GM21619 (cell line): ENCODE data around the gene ZDHHC5.
"Not testable (repeated sequence)": the region's sequence is repeated elsewhere in the genome, so short reads cannot be mapped to it uniquely, and the experiment has no call there.

ENCODE experiments used
- ATAC-seq: cut with Tn5 transposase; IDR thresholded peaks from one replicate; pipeline ENCODE4 v1.9.1; 2021; ENCODE audit not compliant: unreplicated experiment

The ZDHHC5 gene

DNA sequence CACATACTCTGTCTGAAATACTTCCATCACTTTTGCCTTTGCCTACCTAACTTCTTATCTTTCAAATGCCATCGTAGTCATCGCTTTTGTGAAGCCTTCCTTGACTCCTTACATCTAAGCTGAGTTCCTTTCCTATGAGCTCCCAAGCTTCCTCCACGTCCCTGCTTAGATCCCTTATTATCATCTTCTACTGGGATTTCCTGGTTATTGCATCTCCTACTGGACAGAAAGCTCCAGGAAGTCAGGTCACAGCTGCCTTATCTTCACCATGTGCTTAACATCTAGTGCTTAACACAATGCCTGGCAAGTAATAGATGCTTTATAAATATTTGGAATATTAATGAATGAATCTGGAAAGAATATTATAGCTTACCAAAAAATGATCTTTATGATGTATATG lies 24.1 kb upstream of the ZDHHC5 start:
- no peak for ATAC-seq

DNA sequence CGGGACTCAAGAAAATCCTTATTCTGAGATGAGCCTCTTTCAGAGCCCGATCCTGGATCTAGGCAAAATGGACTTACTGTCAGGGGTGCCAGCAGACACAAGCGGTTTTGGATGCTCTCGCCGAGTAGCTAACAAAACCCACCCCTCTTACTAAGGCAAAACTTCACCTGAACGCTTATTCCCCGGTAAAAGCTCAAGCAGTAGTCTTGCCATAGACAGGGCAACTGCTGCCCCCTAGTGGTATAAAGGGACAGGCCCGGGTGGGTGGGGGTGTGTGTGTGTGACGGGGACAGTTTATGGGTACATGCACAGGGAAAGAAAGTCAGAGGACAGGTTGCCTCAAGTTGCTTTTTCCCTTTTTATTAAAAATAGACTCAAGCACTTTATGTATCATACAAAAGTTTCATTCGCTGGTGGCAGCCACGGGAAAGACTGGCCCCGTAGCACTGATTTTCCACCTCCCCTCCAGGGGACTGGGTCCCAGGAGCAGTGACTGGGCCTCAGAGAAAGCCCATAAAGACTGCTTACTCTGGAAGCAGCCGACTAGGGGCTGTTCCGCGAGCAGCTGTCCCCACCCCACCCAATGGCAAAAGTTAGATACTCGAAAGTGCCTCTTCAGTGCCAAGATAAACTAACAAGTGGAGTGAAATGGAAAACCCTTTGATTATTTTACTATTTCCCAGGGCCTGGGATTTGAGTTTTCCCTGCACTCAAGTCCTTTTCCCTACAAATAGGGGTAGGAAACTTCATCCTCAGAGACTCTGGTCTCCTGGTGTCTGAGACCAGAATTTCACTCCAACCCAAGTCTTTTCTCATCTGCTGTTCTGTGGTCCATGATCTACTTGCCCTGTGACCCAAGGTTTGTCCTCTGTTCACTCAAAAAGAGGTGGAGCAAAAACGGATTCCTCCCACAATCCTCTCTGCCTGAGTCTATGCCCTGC lies 22.9 kb upstream of the ZDHHC5 start:
- peak; percentile 50 for ATAC-seq

DNA sequence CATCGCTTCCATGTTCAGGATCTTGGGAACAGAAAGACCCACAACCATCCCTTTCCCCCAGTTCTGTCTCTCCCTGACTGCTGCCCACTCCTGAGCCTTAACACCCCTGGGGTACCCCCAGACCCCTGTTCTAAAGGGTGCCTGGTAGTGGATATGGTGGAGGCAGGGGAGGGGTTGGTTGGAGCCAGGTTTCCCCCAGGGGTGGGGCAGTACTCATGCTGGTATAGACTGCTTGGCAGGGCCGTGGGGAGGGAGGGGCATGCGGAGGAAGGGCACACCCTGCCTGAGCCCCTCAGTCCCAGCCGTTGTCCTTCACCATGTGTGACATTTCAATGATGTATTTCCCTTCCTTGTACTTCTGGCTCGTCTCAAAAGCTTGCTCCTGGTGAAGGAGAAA lies 22.2 kb upstream of the ZDHHC5 start:
- ATAC-seq: no peak

DNA sequence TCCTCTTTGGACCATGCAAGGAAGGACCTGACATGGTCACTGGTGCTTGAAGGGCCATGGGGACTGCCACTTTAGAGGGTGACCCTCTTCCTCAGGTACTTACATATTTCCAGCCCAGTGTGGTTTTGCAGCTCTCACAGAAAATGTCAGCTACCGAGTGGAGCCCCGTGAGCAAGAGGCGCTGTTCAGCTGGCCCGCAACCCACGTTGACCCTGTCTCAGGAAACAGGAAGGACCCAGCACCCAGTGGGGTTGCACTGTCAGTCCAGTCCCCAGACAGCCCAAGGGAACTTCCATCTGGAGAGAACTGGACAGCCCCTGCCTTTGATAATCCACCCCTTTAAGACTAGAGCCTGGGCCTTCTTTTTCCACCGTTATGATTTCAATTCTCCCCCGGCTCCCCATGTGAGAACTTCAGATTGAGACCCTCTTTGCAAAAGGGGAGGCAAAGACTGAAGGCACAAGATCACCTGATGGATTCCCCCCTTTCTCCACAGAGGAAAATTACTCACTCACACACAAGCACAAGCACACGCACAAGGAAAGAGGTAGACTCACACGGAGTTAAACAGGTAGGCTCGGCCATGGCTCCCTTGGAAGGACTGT lies 21.6 kb upstream of the ZDHHC5 start:
- ATAC-seq: peak; percentile 24

DNA sequence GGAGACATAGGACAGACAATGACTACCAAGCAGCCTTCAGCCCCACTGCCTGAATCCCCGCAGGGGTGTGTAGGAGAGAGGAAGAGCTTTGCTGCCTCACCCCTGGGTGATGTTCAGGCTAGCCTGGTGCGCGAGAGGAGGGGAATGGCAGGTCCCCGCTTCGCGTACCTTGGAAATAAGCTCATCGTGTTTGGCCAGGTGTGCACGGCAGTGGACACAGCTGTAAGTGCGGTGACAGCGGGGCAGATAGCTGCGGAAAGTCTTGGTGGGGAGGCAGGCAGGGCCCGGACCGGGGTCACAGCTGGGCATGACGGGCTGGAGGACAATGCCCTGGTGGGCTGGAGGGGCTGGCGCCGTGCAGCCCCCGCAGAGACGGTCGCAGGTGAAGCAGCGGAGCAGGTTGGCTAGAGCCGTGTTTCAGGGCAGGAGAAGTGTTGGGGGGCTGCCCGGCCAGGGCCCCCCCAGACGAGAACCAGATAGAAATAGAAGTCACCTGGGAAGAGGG lies 21.1 kb upstream of the ZDHHC5 start:
- ATAC-seq: no peak

DNA sequence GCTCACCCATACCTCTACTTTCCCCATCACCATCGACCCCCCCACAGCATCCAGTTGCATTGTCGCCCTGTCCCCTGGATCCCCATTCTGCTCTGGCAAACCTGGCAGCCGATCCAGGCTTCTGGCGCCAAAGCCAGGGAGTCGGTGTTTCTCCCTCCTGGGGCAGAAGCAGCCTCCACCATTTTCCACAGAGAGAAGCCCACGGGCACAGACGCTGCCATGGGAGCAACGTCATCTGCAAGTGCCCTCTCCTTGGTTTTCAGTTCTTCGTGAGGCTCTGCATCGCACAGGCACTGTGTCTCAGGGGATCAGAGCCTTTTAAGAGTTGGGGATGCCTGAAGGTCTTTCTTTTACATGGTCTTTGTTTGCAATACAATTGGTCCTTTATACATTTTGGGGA lies 20.5 kb upstream of the ZDHHC5 start:
- ATAC-seq: no peak

DNA sequence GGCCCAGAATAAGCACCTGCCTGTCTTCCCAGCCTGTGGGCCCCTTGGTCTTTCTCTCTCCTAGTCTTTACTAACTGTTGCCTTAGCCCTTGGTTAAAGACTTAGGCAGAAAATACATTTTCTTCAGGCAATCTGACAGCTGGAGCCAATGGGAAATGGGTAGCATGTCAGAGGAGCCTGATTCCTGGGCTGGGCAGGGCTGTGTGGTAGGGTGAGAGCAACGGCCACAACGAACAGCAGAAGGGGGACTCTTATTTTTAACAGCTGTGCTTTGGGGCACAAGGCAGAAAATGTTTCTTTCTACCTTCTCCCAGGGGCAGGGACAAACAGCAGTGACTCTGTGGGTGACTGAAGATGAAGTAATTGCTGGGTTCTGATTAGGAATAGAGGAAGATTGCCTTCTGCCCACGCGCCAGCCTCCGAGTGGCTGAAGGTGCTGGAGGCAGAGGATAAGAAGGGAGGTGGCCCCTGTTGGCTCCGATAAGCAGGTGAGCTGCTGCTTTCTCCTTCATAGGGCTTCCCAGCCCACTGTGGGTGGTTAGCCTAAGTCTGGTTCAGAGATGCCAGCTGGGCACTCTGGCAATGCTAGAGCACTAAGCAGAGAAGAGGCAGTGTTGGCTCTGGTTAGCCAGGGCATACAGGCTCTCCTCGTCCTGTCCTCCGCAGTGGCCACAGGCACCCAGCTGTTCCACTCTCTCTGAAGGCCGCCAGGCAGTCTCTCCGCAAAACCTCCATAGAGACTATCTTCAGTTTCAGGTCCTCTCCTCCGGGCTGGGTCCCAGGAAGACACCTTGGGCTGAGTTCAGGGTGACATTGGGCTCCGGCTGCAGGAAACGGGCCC lies 19.7 kb upstream of the ZDHHC5 start:
- ATAC-seq: no peak

DNA sequence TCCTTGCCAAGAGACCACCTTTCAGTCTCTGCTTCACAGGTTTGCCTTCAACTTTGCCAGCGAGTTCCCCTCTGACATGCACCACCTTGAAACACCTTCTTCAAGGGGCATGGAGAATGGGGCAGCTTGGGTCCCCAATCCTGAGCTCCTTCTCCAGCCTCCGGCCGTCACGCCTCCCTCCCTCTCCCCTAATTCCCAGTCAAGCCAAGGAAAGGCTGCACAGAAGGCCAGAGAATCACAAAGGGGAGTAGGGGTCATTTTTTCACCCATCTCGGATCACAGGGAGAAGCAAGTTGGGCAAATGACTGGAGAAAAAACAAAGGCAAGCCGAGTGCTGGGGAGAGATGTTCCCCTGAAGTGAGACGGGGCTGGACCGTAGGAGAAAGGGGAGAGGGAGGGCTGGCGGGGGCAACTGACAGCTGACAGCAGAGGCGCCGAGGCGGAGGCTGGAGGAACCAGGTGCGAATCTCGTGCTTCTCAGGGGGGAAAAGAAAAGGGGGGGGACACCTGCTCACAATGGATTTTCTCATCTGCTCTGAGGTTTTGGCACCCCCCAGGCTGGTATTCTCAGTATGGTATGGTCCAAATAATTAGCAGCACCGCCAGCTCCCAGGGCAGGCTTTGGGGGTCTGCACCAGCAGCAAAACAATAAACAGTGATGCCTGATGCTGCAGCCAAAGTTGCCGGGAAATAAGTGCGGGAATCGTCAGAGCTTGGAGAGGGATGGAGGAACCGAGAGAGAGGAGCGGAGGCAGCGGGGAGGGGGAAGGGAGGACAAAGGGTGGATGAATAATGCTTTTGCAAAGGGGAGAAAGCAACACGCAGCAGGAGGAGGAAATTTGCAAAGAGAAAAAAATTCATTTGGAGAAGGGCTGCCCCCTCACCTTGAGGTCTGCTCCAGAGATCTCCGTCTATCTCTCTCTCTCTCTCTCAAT lies 18.8 kb upstream of the ZDHHC5 start:
- ATAC-seq: no peak

DNA sequence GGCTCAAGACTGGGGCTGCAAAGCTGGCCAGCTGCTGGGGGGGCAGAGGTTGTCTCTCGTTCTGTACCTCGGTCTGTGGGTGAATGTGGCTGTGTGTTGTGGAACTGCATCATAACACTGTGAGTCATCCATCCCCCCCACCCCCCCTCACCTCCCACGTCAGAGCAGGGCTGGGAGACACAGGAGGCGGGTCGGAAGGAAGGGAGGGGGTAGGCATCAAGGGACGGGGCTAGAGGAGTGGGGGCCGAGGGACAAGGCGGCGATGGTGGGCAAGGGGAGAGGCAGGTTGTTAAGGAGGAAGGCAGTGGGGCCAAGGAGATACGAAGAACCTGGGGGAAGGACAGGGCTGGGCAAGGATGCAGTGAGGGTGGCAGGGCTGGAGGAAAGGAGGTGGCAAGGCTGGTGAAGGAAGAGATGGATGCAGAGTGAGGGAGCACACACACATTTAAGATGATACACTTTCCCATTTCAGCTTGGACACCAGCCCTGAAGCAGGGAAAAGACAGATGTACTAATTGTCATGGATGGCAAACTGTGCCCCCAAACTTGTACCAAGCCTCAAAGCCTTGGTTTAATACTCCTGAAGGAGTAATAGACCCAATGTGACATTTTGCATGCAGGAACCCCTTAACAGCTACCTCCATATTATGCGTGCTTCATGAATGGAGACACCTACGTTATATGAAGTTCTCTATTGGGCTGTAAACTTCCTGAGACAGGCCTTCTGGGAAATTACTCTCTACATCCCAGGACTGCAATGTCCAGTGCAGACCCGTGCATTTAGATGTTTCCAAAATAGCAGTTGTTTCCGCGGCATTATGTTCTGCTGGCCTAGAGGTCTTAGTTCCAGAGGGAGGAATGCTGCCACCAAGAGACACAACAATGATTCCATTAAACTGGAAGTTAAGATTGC lies 17.8 kb upstream of the ZDHHC5 start, which contains the start of gene YPEL4:
YPEL4 (minus strand) TSS at position 87 of the 913 bp plus-strand sequence. CDS start 2,805 bp downstream, outside the sequence.
- ATAC-seq: no peak

DNA sequence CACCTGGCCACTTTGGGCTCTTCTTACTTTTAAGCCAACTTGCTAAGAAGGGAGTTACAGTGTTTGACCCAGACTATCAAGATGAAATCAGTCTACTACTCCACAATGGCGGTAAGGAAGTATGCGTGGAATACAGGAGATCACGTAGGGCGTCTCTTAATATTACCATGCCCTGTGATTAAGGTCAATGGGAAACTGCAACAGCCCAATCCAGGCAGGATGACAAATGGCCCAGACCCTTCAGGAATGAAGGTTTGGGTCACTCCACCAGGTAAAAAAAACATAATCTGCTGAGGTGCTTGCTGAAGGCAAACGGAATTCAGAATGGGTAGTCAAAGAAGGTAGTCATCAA lies 17.2 kb upstream of the ZDHHC5 start:
- ATAC-seq: no peak

DNA sequence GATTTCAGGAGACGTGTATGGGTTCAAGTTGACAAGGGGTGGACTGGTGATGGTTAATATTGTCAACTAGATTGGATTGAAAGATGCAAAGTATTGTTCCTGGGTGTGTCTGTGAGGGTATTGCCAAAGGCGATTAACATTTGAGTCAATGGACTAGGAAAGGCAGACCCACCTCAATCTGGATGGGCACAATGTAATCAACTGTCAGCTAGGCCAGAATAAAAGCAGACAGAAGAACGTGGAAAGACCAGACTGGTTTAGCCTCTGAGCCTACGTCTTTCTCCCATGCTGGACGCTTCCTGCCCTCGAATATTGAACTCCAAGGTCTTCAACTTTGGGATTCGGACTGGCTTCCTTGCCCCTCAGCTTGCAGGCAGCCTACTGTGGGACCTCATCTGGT lies 16.5 kb upstream of the ZDHHC5 start:
- ATAC-seq: no peak

DNA sequence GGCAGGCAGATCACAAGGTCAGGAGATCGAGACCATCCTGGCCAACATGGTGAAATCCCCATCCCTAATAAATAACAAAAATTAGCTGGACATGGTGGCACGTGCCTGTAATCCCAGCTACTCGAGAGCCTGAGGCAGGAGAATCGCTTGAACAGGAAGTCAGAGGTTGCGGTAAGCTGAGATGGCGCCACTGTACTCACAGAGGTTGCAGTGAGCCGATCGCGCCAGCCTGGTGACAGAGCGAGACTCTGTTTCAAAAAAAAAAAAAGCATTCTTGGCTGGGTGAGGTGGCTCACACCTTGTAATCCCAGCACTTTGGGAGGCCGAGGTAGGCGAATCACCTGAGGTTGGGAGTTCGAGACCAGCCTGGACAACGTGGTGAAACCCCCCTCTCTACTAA lies 15.7 kb upstream of the ZDHHC5 start:
- ATAC-seq: not testable (repeated sequence)

DNA sequence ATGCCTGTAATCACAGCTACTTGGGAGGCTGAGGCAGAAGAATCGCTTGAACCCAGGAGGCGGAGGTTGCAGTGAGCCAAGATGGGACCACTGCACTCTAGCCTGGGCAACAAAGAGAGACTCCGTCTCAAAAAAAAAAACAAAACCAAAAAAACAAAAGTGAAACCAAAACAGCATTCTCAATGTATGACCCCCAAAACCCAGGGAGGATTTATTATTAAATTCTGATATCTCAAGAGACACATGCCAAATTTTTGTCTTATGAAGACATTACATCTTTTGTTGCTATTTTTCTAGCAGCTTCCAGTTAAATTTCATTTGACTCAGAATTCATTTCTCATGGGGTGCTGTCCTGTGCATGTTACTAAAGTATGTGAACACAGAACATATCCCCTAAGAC lies 15.3 kb upstream of the ZDHHC5 start:
- ATAC-seq: no peak

DNA sequence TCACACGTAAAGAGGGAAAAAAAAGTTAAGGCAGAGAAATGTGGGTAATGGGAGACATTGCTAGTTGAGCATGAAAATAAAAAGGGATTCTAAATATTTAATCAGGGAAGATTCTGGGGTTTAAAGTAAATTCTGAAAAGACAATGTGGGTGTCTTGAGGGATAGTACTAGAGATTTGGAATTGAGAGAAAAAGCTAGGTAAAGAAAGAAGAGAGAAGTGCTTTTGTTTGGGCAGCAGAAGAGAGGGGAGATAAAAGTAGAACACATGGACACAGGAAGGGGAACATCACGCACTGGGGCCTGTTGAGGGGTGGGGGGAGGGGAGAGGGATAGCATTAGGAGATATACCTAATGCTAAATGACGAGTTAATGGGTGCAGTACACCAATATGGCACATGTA lies 14.8 kb upstream of the ZDHHC5 start:
- ATAC-seq: no peak

DNA sequence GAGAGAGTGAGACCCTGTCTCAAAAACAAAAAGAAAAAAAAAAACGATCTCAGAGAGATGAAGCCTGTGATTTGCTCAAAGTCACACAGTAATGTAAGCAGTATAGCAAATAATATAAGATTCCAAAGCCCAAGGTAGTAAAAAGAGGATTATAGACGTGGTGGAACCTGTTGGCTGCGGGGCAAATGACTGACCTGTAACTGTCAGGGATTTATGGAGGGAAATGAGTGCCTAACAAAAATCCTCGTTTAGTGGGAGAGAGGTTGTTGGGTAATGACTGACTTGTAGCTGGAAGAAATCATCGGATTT lies 11.1 kb upstream of the ZDHHC5 start:
- no peak for ATAC-seq

DNA sequence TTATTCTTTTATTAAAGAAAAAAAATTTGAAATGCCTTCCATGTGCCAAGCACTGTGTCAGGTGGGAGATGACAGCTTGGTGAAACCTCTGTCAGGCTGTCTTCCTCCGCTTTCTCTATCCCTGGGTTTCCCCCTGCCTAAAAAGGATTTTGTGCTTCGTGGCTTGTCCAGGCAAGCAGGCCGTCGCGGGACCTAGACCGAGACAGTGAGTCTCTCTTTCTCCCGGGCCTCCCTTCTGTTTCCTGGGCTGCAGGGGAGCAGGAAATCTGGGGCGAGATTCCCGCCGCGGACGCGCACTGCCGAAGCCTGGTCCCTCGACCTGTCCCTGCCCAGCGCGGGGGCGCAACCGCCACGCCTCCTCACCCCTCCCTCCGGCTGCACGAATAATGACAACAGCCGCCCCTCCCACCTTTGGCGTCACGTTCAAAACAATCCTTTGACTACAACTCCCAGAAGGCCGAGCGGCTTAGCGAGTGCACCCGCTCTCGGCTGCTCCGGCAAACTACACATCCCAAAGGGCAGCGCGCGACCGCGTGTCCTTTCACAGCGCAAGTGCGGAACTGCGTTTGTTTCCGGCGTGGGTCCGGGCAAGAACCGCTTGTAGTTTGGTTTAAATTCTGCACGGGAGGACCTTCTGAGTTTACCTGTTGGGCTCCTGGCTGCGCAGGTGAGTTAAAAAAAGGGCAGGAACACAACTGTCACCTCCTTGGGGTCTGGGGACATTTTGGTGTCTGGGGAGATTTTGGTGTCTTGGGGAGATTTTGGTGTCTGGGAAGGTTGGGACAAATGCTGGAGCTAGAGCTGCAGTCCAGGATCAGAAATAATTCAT lies 10.5 kb upstream of the ZDHHC5 start, which contains the start of gene CLP1:
CLP1 (plus strand) TSS at position 569 of the 829 bp plus-strand sequence. CDS start 1,715 bp downstream, outside the sequence.
- ATAC-seq: peak; percentile 98

DNA sequence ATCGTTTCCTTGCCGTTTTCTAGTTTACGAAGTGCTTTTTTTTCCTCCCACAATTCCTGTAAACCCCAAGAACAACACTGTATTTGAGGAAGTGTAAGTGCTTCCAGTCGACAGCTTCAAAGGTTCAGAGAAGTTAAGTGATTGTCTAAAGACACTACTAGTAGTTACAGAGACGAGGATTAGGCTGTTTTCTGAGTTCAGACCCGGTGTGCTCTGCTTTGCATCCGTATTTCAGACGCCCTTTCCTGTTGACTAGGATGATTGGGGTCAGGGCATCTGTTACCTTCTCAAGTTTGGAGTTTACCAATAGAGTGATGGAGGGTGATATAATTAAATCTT lies 9.9 kb upstream of the ZDHHC5 start:
- no peak for ATAC-seq

DNA sequence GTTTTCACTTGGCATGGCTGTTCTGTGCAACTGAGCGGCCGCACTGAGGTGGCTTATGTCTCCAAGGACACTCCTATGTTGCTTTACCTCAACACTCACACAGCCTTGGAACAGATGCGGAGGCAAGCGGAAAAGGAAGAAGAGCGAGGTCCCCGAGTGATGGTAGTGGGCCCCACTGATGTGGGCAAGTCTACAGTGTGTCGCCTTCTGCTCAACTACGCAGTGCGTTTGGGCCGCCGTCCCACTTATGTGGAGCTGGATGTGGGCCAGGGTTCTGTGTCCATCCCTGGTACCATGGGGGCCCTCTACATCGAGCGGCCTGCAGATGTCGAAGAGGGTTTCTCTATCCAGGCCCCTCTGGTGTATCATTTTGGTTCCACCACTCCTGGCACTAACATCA lies 8.2 kb upstream of the ZDHHC5 start:
- ATAC-seq: no peak

DNA sequence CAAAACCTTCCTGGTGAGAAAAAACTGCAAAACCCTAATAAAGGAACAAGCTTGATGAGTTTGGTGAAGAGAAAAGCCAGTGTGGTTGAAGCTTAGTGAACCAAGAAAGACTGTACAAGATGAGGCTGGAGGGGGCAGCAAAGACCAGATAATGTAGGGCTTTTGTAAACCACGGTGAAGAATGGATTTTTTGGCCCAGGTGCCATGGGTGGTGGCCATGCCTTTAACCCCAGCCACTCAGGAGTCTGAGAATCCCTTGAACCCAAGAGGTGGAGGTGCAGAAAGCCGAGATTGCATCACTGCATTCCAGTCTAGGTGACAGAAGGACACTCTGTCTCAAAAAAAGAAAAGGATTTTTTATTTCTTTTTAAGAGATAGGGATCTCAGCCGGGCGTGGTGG lies 5.0 kb upstream of the ZDHHC5 start:
- ATAC-seq: no peak
